Measurements from ENCODE around the gene CAMK2D. TPM values are rescaled to one million over a fixed set of nuclear protein-coding genes. Genes with fewer than 3 reads are reported as not detected.

The CAMK2D gene
- total RNA-seq, 1 experiment from 2014 or later, result 29.5 TPM

DNA sequence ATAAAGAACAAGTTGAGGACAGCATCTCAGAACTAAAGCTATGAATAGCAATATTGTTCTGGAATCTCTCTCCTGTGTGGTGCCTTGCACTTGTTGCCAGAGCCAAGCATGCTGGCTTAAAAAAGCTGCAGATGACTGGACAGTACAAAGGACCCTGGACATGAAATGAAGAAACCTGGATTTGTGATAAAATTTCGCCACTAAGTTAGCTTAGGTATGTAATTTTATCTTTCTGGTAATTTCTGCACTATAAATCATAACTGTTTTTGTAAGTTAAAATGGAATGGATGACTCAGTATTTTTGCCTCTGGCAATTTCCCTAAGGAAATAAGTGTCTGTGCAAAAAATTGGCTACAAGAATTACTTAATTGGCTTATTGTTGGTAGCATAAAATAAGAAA is 317.2 kb downstream of the CAMK2D start:
- no peak overlapping the region for H3K4me3 ChIP-seq (ENCODE audit: low read depth in 2 of 2, low read length in 2 of 2)
- ChIA-PET POLR2A (no interaction called here), CTCF (no interaction called here)
- no peak for DNase-seq (ENCODE audit: low read depth, low spot score)
- TF ChIP-seq, protein P1, sequence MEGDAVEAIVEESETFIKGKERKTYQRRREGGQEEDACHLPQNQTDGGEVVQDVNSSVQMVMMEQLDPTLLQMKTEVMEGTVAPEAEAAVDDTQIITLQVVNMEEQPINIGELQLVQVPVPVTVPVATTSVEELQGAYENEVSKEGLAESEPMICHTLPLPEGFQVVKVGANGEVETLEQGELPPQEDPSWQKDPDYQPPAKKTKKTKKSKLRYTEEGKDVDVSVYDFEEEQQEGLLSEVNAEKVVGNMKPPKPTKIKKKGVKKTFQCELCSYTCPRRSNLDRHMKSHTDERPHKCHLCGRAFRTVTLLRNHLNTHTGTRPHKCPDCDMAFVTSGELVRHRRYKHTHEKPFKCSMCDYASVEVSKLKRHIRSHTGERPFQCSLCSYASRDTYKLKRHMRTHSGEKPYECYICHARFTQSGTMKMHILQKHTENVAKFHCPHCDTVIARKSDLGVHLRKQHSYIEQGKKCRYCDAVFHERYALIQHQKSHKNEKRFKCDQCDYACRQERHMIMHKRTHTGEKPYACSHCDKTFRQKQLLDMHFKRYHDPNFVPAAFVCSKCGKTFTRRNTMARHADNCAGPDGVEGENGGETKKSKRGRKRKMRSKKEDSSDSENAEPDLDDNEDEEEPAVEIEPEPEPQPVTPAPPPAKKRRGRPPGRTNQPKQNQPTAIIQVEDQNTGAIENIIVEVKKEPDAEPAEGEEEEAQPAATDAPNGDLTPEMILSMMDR (IDR thresholded peaks at IDR 0.05), result no peak
- TF ChIP-seq, protein P2, sequence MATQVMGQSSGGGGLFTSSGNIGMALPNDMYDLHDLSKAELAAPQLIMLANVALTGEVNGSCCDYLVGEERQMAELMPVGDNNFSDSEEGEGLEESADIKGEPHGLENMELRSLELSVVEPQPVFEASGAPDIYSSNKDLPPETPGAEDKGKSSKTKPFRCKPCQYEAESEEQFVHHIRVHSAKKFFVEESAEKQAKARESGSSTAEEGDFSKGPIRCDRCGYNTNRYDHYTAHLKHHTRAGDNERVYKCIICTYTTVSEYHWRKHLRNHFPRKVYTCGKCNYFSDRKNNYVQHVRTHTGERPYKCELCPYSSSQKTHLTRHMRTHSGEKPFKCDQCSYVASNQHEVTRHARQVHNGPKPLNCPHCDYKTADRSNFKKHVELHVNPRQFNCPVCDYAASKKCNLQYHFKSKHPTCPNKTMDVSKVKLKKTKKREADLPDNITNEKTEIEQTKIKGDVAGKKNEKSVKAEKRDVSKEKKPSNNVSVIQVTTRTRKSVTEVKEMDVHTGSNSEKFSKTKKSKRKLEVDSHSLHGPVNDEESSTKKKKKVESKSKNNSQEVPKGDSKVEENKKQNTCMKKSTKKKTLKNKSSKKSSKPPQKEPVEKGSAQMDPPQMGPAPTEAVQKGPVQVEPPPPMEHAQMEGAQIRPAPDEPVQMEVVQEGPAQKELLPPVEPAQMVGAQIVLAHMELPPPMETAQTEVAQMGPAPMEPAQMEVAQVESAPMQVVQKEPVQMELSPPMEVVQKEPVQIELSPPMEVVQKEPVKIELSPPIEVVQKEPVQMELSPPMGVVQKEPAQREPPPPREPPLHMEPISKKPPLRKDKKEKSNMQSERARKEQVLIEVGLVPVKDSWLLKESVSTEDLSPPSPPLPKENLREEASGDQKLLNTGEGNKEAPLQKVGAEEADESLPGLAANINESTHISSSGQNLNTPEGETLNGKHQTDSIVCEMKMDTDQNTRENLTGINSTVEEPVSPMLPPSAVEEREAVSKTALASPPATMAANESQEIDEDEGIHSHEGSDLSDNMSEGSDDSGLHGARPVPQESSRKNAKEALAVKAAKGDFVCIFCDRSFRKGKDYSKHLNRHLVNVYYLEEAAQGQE (IDR thresholded peaks at IDR 0.05; ENCODE audit: insufficient read depth in 1 of 2, low read depth in 2 of 2, low read length in 1 of 2), result no peak
- TF ChIP-seq TCF7L2 (IDR thresholded peaks at IDR 0.05; ENCODE audit: low read depth, low read length), result no peak
- no peak for TF ChIP-seq SIN3A (IDR thresholded peaks at IDR 0.05; ENCODE audit: borderline replicate concordance, insufficient read depth, low read depth, low read length)
- TF ChIP-seq POLR2AphosphoS5 (IDR thresholded peaks at IDR 0.05; ENCODE audit: low read depth, low read length), result no peak
- H3K27me3 ChIP-seq (ENCODE audit: control insufficient read depth, insufficient read depth, low read length), result no peaks in the 10 kb centered on the region
- no peak for ATAC-seq
- peaks cover 4% of the 10 kb centered on the region; the same call in 1 of the 2 replicates for H3K9me3 ChIP-seq (ENCODE audit: control insufficient read depth, insufficient read depth, low read depth, low read length)
- H3K27ac ChIP-seq (ENCODE audit: low read length), result no peak overlapping the region
- intact Hi-C loops (cut with micrococcal nuclease; ENCODE audit: unreplicated experiment), result no loop called here
- H3K4me1 ChIP-seq (ENCODE audit: control insufficient read depth, insufficient read depth, low read length), result peaks cover 5% of the 10 kb centered on the region
- H3K36me3 ChIP-seq (ENCODE audit: control insufficient read depth, insufficient read depth, low read length), result no peaks in the 10 kb centered on the region
- no TSS peak for BruUV-seq (replicated peaks)
- in situ Hi-C loops (cut with HindIII; ENCODE audit: low pct_unique_long_range_greater_than_20kb, low sequenced_read_pairs), result no loop called here

DNA sequence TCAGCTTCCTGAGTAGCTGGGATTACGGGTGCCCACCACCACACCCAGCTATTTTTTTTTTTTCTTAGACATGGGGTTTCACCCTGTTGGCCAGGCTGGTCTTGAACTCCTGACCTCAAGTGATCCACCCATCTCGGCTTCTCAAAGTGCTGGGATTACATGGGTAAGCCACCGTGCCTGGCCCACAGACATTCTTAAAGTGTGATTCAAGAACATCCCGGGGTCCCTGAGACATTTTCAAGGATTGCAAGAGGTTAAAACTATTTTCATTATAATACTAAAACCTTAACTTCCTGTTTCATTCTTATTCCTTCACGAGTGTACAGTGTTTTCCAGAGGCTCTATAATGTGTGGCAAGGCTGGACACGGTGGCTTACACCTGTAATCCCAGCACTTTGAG is 318.7 kb downstream of the CAMK2D start:
- ATAC-seq, result no peak
- Histone ChIP-seq H3K9me3 (ENCODE audit: control insufficient read depth, insufficient read depth, low read depth, low read length) (peaks cover 4% of the 10 kb centered on the region; the same call in 1 of the 2 replicates), H3K27ac (ENCODE audit: low read length) (no peak overlapping the region), H3K36me3 (ENCODE audit: control insufficient read depth, insufficient read depth, low read length) (no peaks in the 10 kb centered on the region), H3K27me3 (ENCODE audit: control insufficient read depth, insufficient read depth, low read length) (no peaks in the 10 kb centered on the region), H3K4me3 (ENCODE audit: low read depth in 2 of 2, low read length in 2 of 2) (no peak overlapping the region), H3K4me1 (ENCODE audit: control insufficient read depth, insufficient read depth, low read length) (peaks cover 5% of the 10 kb centered on the region)
- in situ Hi-C loops (cut with HindIII; ENCODE audit: low pct_unique_long_range_greater_than_20kb, low sequenced_read_pairs), result no loop called here
- BruUV-seq (replicated peaks), result no TSS peak
- ChIA-PET CTCF (no interaction called here), POLR2A (no interaction called here)
- TF ChIP-seq SIN3A (IDR thresholded peaks at IDR 0.05; ENCODE audit: borderline replicate concordance, insufficient read depth, low read depth, low read length), result no peak
- TF ChIP-seq, protein P1 (IDR thresholded peaks at IDR 0.05), result no peak
- TF ChIP-seq, protein P2 (IDR thresholded peaks at IDR 0.05; ENCODE audit: insufficient read depth in 1 of 2, low read depth in 2 of 2, low read length in 1 of 2), result no peak
- no peak for TF ChIP-seq TCF7L2 (IDR thresholded peaks at IDR 0.05; ENCODE audit: low read depth, low read length)
- no peak for TF ChIP-seq POLR2AphosphoS5 (IDR thresholded peaks at IDR 0.05; ENCODE audit: low read depth, low read length)
- no peak for DNase-seq (ENCODE audit: low read depth, low spot score)
- intact Hi-C loops (cut with micrococcal nuclease; ENCODE audit: unreplicated experiment), result no loop called here
